Duodenal mucosa (tissue), 2 donors: ENCODE data around the gene ALDH9A1.

ENCODE experiments used
- H3K27ac ChIP-seq: one replicate; pipeline ENCODE4 v1.7.0; 2013; ENCODE audit warnings: low read depth, low read length
- H3K27me3 ChIP-seq, 2 donors: one replicate each; pipeline ENCODE4 v1.7.0; 2013; ENCODE audit warnings: low read length in 2 of 2, control low read depth in 1 of 2; ENCODE audit not compliant: insufficient read depth in 2 of 2, control insufficient read depth in 1 of 2
- H3K36me3 ChIP-seq, 2 donors: one replicate each; pipeline ENCODE4 v1.7.0; 2013; ENCODE audit warnings: low read length in 2 of 2, control low read depth in 1 of 2; ENCODE audit not compliant: insufficient read depth in 2 of 2, control insufficient read depth in 1 of 2
- H3K4me1 ChIP-seq, 2 donors: one replicate each; pipeline ENCODE4 v1.7.0; 2013; ENCODE audit warnings: low read length in 2 of 2, control low read depth in 1 of 2; ENCODE audit not compliant: insufficient read depth in 2 of 2, control insufficient read depth in 1 of 2
- H3K4me3 ChIP-seq, 2 donors: one replicate each; pipeline ENCODE4 v1.7.0; 2013; ENCODE audit warnings: low read length in 2 of 2, low read depth in 1 of 2
- H3K9ac ChIP-seq, 2 donors: one replicate each; pipeline ENCODE4 v1.7.0; 2013; ENCODE audit warnings: low read length in 2 of 2, low read depth in 1 of 2
- H3K9me3 ChIP-seq, 2 donors: one replicate each; pipeline ENCODE4 v1.7.0; 2013; ENCODE audit warnings: low read length in 2 of 2, control low read depth in 1 of 2; ENCODE audit not compliant: control insufficient read depth in 1 of 2

The ALDH9A1 gene

GRCh38 chr1:165635823-165636222 lies 62.5 kb downstream of the ALDH9A1 start:
- H3K9ac ChIP-seq = no peak overlapping the region
- H3K27ac ChIP-seq = no peak overlapping the region
- H3K27me3 ChIP-seq = no peaks in the 10 kb centered on the region
- no peaks in the 10 kb centered on the region for H3K9me3 ChIP-seq
- H3K36me3 ChIP-seq = peaks cover 4 to 13% of the 10 kb centered on the region in 2 donors
- H3K4me1 ChIP-seq = peaks cover 55 to 62% of the 10 kb centered on the region in 2 donors
- no peak overlapping the region for H3K4me3 ChIP-seq

- H3K9ac ChIP-seq = no peak overlapping the region
- no peaks in the 10 kb centered on the region for H3K9me3 ChIP-seq
- peaks cover 4 to 13% of the 10 kb centered on the region in 2 donors for H3K36me3 ChIP-seq
- no peak overlapping the region for H3K27ac ChIP-seq
- H3K4me3 ChIP-seq = no peak overlapping the region
- no peaks in the 10 kb centered on the region for H3K27me3 ChIP-seq
- H3K4me1 ChIP-seq = peaks cover 50 to 58% of the 10 kb centered on the region in 2 donors
Measured at GRCh38 chr1:165635329-165635728, 63.0 kb downstream of the ALDH9A1 start.

DNA sequence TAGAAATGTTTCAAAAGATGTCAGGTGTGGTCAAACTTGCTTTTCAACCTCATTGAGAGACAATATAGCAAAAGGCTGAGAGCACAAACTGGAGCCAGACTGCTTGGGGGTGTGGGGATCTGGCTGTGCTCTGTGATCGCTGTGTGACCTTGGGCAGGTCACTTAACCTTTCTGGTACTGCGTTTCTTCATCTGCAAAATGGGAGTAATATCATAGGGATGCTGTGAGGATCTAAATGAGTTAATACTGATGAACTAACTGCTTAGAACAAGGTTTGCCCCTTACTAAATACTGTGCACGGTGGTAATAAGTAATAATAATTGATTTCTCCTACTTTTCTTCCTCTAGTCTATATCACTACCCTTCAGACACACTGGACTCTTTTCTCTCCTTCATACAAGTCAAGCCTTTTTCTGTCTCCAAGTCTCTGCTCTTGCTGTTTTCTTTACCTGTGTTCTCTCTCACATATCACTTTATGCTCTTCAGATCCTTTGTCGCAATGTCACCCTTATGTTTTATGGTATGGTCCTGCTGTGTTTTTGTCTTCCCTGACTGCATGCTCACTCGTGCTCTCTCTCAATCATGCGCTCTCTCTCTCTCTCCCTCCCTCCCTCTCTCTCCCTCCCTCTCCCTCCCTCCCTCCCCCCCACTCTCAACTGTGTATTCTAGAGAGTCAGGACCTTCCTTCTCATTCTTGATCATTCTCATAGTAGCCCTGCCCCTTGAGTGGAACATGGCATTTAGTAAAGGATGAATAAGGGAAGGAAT lies 64.0 kb downstream of the ALDH9A1 start:
- no peak overlapping the region for H3K27ac ChIP-seq
- H3K4me3 ChIP-seq = peak overlapping the region; percentile 27 to 38
- peaks cover 4 to 6% of the 10 kb centered on the region in 2 donors for H3K36me3 ChIP-seq
- no peaks in the 10 kb centered on the region for H3K27me3 ChIP-seq
- no peaks in the 10 kb centered on the region for H3K9me3 ChIP-seq
- peak overlapping the region in 1 of 2 donors; percentile 56 for H3K9ac ChIP-seq
- H3K4me1 ChIP-seq = peaks cover 52 to 60% of the 10 kb centered on the region in 2 donors

DNA sequence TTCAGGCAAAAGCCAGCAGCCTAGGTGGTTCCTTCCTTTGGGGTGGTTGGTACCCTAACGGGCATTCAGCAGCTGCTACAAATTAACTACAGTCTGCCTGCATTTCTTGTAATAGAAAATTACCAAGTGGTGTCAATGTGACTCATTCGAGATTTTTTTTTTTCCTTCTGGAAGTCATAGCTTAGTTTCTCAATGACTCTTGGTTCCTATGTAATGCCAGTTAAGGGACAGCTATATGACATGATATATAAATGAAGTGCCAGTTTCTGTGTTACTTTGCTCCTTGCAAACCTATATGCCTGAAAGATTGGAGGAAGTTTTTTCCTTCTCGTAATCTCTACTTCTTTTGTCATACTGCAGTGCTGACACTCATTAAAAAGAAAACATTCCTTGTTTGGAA lies 64.7 kb downstream of the ALDH9A1 start:
- Histone ChIP-seq H3K4me1 (peaks cover 51 to 57% of the 10 kb centered on the region in 2 donors), H3K4me3 (peak overlapping the region; percentile 27 to 90), H3K9me3 (no peaks in the 10 kb centered on the region), H3K27me3 (no peaks in the 10 kb centered on the region), H3K36me3 (no peaks in the 10 kb centered on the region), H3K27ac (no peak overlapping the region), H3K9ac (no peak overlapping the region)

GRCh38 chr1:165632491-165632890 lies 65.9 kb downstream of the ALDH9A1 start:
- Histone ChIP-seq H3K9me3 (no peaks in the 10 kb centered on the region), H3K9ac (peak overlapping the region; percentile 94 to 98)

GRCh38 chr1:165632152-165632469 lies 66.3 kb downstream of the ALDH9A1 start:
- peak overlapping the region; percentile 94 to 98 for H3K9ac ChIP-seq
- H3K27me3 ChIP-seq = no peaks in the 10 kb centered on the region
- peaks cover 41 to 49% of the 10 kb centered on the region in 2 donors for H3K4me1 ChIP-seq
- peak overlapping the region; percentile 96 for H3K27ac ChIP-seq
- no peaks in the 10 kb centered on the region for H3K9me3 ChIP-seq
- H3K4me3 ChIP-seq = peak overlapping the region; percentile 90 to 99
- H3K36me3 ChIP-seq = no peaks in the 10 kb centered on the region

More at GRCh38 chr1:165632491-165632890, 65.9 kb downstream of the ALDH9A1 start:
- Histone ChIP-seq H3K27ac (peak overlapping the region; percentile 96), H3K4me3 (peak overlapping the region; percentile 90 to 99), H3K27me3 (no peaks in the 10 kb centered on the region), H3K36me3 (no peaks in the 10 kb centered on the region), H3K4me1 (peaks cover 45 to 53% of the 10 kb centered on the region in 2 donors)

DNA sequence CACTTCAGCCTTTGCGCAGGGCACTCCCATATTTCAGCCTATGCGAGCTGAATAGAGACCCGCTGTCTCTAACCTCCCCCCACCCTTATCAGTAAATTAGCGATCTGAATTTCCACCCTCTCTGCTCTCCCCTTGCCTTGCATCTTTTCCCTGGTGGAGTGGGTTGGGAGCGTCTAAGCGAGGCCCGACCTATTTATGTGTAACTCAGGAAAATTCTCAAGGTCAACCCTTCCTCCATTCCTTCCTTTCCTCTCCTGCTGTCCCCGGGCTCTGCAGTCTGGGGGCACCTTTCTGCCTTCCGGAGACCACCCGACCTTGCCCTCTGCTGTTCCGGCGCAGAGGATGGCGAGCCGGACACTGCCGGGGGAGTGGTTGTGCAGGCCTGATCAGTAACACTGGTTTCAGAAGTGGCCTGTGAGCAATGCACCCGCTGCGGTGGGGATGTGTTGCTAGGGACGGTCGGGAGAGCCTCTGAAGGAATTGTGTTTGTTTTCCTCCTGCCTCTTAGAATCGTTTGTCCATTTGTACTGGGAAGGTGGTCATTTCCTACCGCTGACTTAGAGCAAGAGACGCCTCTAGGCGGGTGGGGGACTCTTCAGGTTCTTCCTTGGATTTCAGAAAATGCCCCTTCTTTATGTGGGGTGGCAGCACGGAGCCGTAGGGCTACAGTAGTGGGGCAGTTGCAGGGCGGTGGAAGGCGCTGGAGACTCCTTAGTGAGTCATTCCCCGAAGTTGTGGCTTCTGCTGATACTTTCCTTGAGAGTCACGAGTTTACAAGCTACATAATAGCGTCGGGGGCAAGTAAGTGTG lies 66.8 kb downstream of the ALDH9A1 start:
- Histone ChIP-seq H3K9ac (peak overlapping the region; percentile 94 to 98), H3K4me1 (peaks cover 36 to 44% of the 10 kb centered on the region in 2 donors), H3K27me3 (no peaks in the 10 kb centered on the region)

GRCh38 chr1:165630629-165631341 lies 67.6 kb downstream of the ALDH9A1 start, which contains the start of gene MGST3:
Gene MGST3 (plus strand): TSS chr1:165631234. CDS start chr1:165649848, 18,614 bp downstream.
- H3K36me3 ChIP-seq = no peaks in the 10 kb centered on the region
- H3K4me1 ChIP-seq = peaks cover 35 to 41% of the 10 kb centered on the region in 2 donors
- no peaks in the 10 kb centered on the region for H3K9me3 ChIP-seq
- peak within 1 kb of the TSS; percentile 96 for H3K27ac ChIP-seq
- no peaks in the 10 kb centered on the region for H3K27me3 ChIP-seq
- peak within 1 kb of the TSS; percentile 90 to 99 for H3K4me3 ChIP-seq
- H3K9ac ChIP-seq = peak within 1 kb of the TSS; percentile 94 to 98

More for the DNA sequence above, 66.8 kb downstream of the ALDH9A1 start:
- no peaks in the 10 kb centered on the region for H3K9me3 ChIP-seq
- H3K27ac ChIP-seq = peak overlapping the region; percentile 96
- H3K4me3 ChIP-seq = peak overlapping the region; percentile 90 to 99
- no peaks in the 10 kb centered on the region for H3K36me3 ChIP-seq

DNA sequence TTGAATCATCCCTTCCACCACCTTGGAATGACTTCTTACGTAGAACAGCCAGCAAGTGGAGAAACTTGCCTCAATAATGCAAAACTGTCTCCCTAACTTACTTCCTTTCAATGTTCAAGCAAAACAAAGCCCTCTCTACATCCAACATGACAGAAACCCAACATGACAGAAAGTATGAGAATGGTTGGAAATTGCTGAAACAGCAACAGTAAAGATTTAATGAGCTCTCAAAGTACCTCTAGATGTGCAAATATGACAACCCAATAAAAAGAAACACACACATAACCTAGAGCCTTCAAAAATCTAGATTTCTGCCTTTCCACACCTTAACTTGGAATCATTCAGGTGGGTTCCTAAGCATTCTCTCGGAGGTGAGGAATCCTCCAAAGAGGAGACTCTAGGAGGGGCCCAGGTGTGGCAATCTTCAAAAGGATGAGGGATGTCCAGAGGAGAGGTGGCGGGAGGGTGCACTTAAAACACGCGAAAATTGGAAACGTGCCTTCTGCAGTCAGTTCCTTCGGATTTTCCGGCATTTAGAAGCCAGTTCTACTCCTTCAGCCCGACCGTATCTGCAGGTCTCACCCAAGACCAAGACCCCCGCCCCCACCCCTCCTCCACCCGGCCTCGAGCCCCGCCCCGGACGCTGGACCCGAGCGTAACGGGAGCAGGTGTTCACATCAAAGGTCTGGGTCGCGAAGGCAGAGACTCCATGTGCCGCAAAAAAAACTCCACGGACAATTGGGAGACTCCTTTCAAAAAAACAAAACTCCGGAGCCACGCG lies 68.3 kb downstream of the ALDH9A1 start:
- Histone ChIP-seq H3K4me3 (peak overlapping the region; percentile 90 to 99), H3K9ac (peak overlapping the region; percentile 94 to 98), H3K36me3 (no peaks in the 10 kb centered on the region), H3K27me3 (no peaks in the 10 kb centered on the region), H3K4me1 (peaks cover 32 to 38% of the 10 kb centered on the region in 2 donors), H3K9me3 (no peaks in the 10 kb centered on the region), H3K27ac (peak overlapping the region; percentile 96)
